Neural cell (in vitro differentiated cells): Measurements from ENCODE around the gene VPS26B. TPM values are rescaled to one million over a fixed set of nuclear protein-coding genes. Genes with fewer than 3 reads are reported as not detected.
"Not testable (repeated sequence)": the region's sequence is repeated elsewhere in the genome, so short reads cannot be mapped to it uniquely, and the experiment has no call there.

Experiments
- H2AFZ ChIP-seq: fragments of 200-600, 300-800 bp; sonication (generic), shearing (Covaris generic); 2 replicates; pipeline ENCODE4 v1.6.0; 2014; ENCODE audit warnings: low read depth, mild to moderate bottlenecking, antibody characterized with exemption, low read length, moderate library complexity
- H3F3A ChIP-seq: fragments of 200-600 bp; shearing (Covaris generic); 2 replicates; pipeline ENCODE4 v1.6.1; 2016; ENCODE audit warnings: mild to moderate bottlenecking, moderate library complexity, mixed read lengths, antibody characterized with exemption, low read length; ENCODE audit not compliant: insufficient read depth, poor library complexity, severe bottlenecking
- H3K27ac ChIP-seq: fragments of 200-600, 300-800 bp; sonication (generic), shearing (Covaris generic); 2 replicates; pipeline ENCODE4 v1.5.1; 2014; ENCODE audit warnings: mild to moderate bottlenecking, low read length, moderate library complexity
- H3K27me3 ChIP-seq: fragments of 300-800, 200-600 bp; sonication (generic), shearing (Covaris generic); 2 replicates; pipeline ENCODE4 v1.6.0; 2014; ENCODE audit warnings: mild to moderate bottlenecking, low read depth, low read length, moderate library complexity; ENCODE audit not compliant: insufficient read depth
- H3K36me3 ChIP-seq: fragments of 300-800, 200-600 bp; sonication (generic), shearing (Covaris generic); 2 replicates; pipeline ENCODE4 v1.5.1; 2014; ENCODE audit warnings: mild to moderate bottlenecking, antibody characterized with exemption, low read length, moderate library complexity; ENCODE audit not compliant: insufficient read depth
- H3K4me2 ChIP-seq: fragments of 300-800, 200-600 bp; sonication (generic), shearing (Covaris generic); 2 replicates; pipeline ENCODE4 v1.6.0; 2014; ENCODE audit warnings: mild to moderate bottlenecking, low read length
- H3K4me3 ChIP-seq: fragments of 300-800, 200-600 bp; sonication (generic), shearing (Covaris generic); 2 replicates; pipeline ENCODE4 v1.5.1; 2014; ENCODE audit warnings: mild to moderate bottlenecking, low read length, moderate library complexity
- H3K79me2 ChIP-seq: fragments of 200-600 bp; shearing (Covaris generic); replicated peaks from 2 replicates; pipeline ENCODE4 v1.6.0; 2014; ENCODE audit warnings: mild to moderate bottlenecking, low read length, moderate library complexity; ENCODE audit not compliant: insufficient read depth
- H3K9ac ChIP-seq: fragments of 300-800, 200-600 bp; sonication (generic), shearing (Covaris generic); 2 replicates; pipeline ENCODE4 v1.6.1; 2016; ENCODE audit warnings: mild to moderate bottlenecking, low read length, mixed read lengths
- H3K9me2 ChIP-seq: fragments of 200-600 bp; shearing (Covaris generic); 2 replicates; pipeline ENCODE4 v1.6.1; 2016; ENCODE audit warnings: mild to moderate bottlenecking, low read length, mixed read lengths; ENCODE audit not compliant: insufficient read depth
- H3K9me3 ChIP-seq: fragments of 200-600, 300-800 bp; sonication (generic), shearing (Covaris generic); 2 replicates; pipeline ENCODE4 v1.6.1; 2016; ENCODE audit warnings: mild to moderate bottlenecking, mixed run types, low read length, moderate library complexity, mixed read lengths
- H4K20me1 ChIP-seq: fragments of 200-600 bp; shearing (Covaris generic); 2 replicates; pipeline ENCODE4 v1.6.1; 2016; ENCODE audit warnings: mild to moderate bottlenecking, mixed run types; ENCODE audit not compliant: insufficient read depth
- CTCF ChIP-seq: fragments of 450-650 bp; IDR thresholded peaks from 2 replicates; pipeline ENCODE4 v1.5.1; 2014; ENCODE audit warnings: antibody characterized with exemption, mild to moderate bottlenecking, moderate library complexity; ENCODE audit not compliant: poor library complexity, severe bottlenecking
- EP300 ChIP-seq: fragments of 450-650 bp; conservative IDR thresholded peaks from 2 replicates; pipeline ENCODE4 v1.6.1; 2014; ENCODE audit warnings: antibody characterized with exemption, mild to moderate bottlenecking, moderate library complexity; ENCODE audit not compliant: poor library complexity, severe bottlenecking
- EZH2 ChIP-seq: fragments of 200-600, 300-800 bp; shearing (Covaris generic), sonication (generic); IDR thresholded peaks from 2 replicates; pipeline ENCODE4 v1.6.1; 2014; ENCODE audit warnings: antibody characterized with exemption, low read length, borderline replicate concordance, mild to moderate bottlenecking; ENCODE audit not compliant: insufficient read depth, poor library complexity, severe bottlenecking
- MXI1 ChIP-seq: fragments of 450-650 bp; conservative IDR thresholded peaks from 2 replicates; pipeline ENCODE4 v1.6.1; 2014; ENCODE audit warnings: antibody characterized with exemption, mild to moderate bottlenecking; ENCODE audit not compliant: poor library complexity, severe bottlenecking
- POLR2AphosphoS5 ChIP-seq: IDR thresholded peaks from 2 replicates; pipeline ENCODE4 v1.6.1; 2012
- RAD21 ChIP-seq: fragments of 450-650 bp; conservative IDR thresholded peaks from 2 replicates; pipeline ENCODE4 v1.6.1; 2014; ENCODE audit warnings: antibody characterized with exemption, mild to moderate bottlenecking, moderate library complexity
- REST ChIP-seq: IDR thresholded peaks from 2 replicates; pipeline ENCODE4 v1.6.1; 2012; ENCODE audit warnings: borderline replicate concordance
- SMC3 ChIP-seq: fragments of 450-650 bp; conservative IDR thresholded peaks from 2 replicates; pipeline ENCODE4 v1.6.1; 2014; ENCODE audit warnings: antibody characterized with exemption, mild to moderate bottlenecking, moderate library complexity; ENCODE audit not compliant: poor library complexity
- TAF1 ChIP-seq: IDR thresholded peaks from 2 replicates; pipeline ENCODE4 v1.6.1; 2012; ENCODE audit warnings: low read depth
- polyA plus RNA-seq: library from polyadenylated mRNA; depleted of rRNA; stranded (reverse); fragments of >200 nt; gene quantifications from 2 replicates; pipeline ENCODE4 v1.2.3, GENCODE V29; 2014

Gene VPS26B
- polyA plus RNA-seq, 1 donor from 2014 or later = 72.6 TPM

- not testable (repeated sequence) for H3K9me3 ChIP-seq, H3K4me3 ChIP-seq, H2AFZ ChIP-seq, H3F3A ChIP-seq, H4K20me1 ChIP-seq, H3K36me3 ChIP-seq, H3K9me2 ChIP-seq, H3K4me2 ChIP-seq, H3K27ac ChIP-seq, H3K27me3 ChIP-seq, H3K9ac ChIP-seq
- peaks cover 10% of the 10 kb centered on the region for H3K79me2 ChIP-seq
Observed at GRCh38 chr11:134255184-134255561, 30.7 kb downstream of the VPS26B start.

GRCh38 chr11:134257101-134257500 lies 32.6 kb downstream of the VPS26B start:
- no peaks in the 10 kb centered on the region for H3K27me3 ChIP-seq
- H2AFZ ChIP-seq = no peak overlapping the region
- H3K4me3 ChIP-seq = no peak overlapping the region
- TF ChIP-seq REST (no peak), EZH2 (no peak), EP300 (no peak), POLR2AphosphoS5 (no peak), MXI1 (no peak), SMC3 (no peak), RAD21 (no peak), CTCF (no peak), TAF1 (no peak)
- no peaks in the 10 kb centered on the region for H3F3A ChIP-seq
- H3K36me3 ChIP-seq = no peaks in the 10 kb centered on the region
- H3K27ac ChIP-seq = no peak overlapping the region
- H3K79me2 ChIP-seq = peaks cover 10% of the 10 kb centered on the region
- no peak overlapping the region for H3K4me2 ChIP-seq
- no peaks in the 10 kb centered on the region for H4K20me1 ChIP-seq
- H3K9me2 ChIP-seq = no peaks in the 10 kb centered on the region
- no peaks in the 10 kb centered on the region for H3K9me3 ChIP-seq
- H3K9ac ChIP-seq = no peak overlapping the region

GRCh38 chr11:134258577-134258976 lies 34.1 kb downstream of the VPS26B start:
- Histone ChIP-seq H4K20me1 (no peaks in the 10 kb centered on the region), H3F3A (no peaks in the 10 kb centered on the region), H3K4me3 (no peak overlapping the region), H3K36me3 (no peaks in the 10 kb centered on the region), H3K27me3 (no peaks in the 10 kb centered on the region), H3K79me2 (peaks cover 10% of the 10 kb centered on the region), H3K4me2 (no peak overlapping the region), H2AFZ (no peak overlapping the region), H3K9me2 (no peaks in the 10 kb centered on the region), H3K9ac (no peak overlapping the region), H3K9me3 (no peaks in the 10 kb centered on the region), H3K27ac (no peak overlapping the region)
- TF ChIP-seq EZH2 (no peak), POLR2AphosphoS5 (no peak), SMC3 (no peak), TAF1 (no peak), REST (no peak), EP300 (no peak), RAD21 (no peak), MXI1 (no peak), CTCF (no peak)
